Measurements from ENCODE around the gene SSH2. TPM values are rescaled to one million over a fixed set of nuclear protein-coding genes. Genes with fewer than 3 reads are reported as not detected.
A peak's percentile ranks its signal among the peaks of the same experiment; 100 is the strongest.

The SSH2 gene
- total and polyA plus RNA-seq, 9 of the 15 experiments (the other 6 are each of a cell fraction or from before 2014, with no cell fraction given) = 3.9 to 16.1 (median 10.2) TPM

GRCh38 chr17:29588562-29589411, 341.2 kb downstream of the SSH2 start (continued):
- TF ChIP-seq, protein P1, sequence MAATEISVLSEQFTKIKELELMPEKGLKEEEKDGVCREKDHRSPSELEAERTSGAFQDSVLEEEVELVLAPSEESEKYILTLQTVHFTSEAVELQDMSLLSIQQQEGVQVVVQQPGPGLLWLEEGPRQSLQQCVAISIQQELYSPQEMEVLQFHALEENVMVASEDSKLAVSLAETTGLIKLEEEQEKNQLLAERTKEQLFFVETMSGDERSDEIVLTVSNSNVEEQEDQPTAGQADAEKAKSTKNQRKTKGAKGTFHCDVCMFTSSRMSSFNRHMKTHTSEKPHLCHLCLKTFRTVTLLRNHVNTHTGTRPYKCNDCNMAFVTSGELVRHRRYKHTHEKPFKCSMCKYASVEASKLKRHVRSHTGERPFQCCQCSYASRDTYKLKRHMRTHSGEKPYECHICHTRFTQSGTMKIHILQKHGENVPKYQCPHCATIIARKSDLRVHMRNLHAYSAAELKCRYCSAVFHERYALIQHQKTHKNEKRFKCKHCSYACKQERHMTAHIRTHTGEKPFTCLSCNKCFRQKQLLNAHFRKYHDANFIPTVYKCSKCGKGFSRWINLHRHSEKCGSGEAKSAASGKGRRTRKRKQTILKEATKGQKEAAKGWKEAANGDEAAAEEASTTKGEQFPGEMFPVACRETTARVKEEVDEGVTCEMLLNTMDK (IDR thresholded peaks at IDR 0.05; ENCODE audit: borderline replicate concordance, insufficient read depth, low read depth, low read length, poor library complexity, severe bottlenecking) = no peak
- no peak for TF ChIP-seq ATF1 (CRISPR knock-in tag; IDR thresholded peaks at IDR 0.05)
- no peak for TF ChIP-seq ATF1 (tag; IDR thresholded peaks at IDR 0.05)
- TF ChIP-seq MTA1 (IDR thresholded peaks at IDR 0.05; ENCODE audit: borderline replicate concordance) = no peak
- TF ChIP-seq ID3 (CRISPR knock-in tag; IDR thresholded peaks at IDR 0.05) = no peak
- no peak for TF ChIP-seq ID3 (tag; IDR thresholded peaks at IDR 0.05)
- no peak for TF ChIP-seq MTF1 (CRISPR knock-in tag; IDR thresholded peaks at IDR 0.05; ENCODE audit: borderline replicate concordance)
- no peak for TF ChIP-seq RFX7 (CRISPR knock-in tag; IDR thresholded peaks at IDR 0.05)
- no peak for TF ChIP-seq NR3C1 (CRISPR knock-in tag; IDR thresholded peaks at IDR 0.05)
- TF ChIP-seq SREBF1 (IDR thresholded peaks at IDR 0.05; ENCODE audit: borderline replicate concordance, low read depth, low read length) = no peak
- no peak for TF ChIP-seq ILK (tag; IDR thresholded peaks at IDR 0.05; ENCODE audit: borderline replicate concordance, low read depth)
- TF ChIP-seq ZC3H4 (CRISPR knock-in tag; IDR thresholded peaks at IDR 0.05; ENCODE audit: borderline replicate concordance) = no peak
- no peak for TF ChIP-seq NR4A1 (CRISPR knock-in tag; IDR thresholded peaks at IDR 0.05)
- TF ChIP-seq NR4A1 (tag; IDR thresholded peaks at IDR 0.05) = no peak
- no peak for TF ChIP-seq CBX8 (IDR thresholded peaks at IDR 0.05; ENCODE audit: borderline replicate concordance, extremely low read depth, low read depth, low read length, poor library complexity, severe bottlenecking)
- no peak for TF ChIP-seq EP300 (IDR thresholded peaks at IDR 0.05; ENCODE audit: low read length)
- TF ChIP-seq SMAD4 (CRISPR knock-in tag; conservative IDR thresholded peaks at IDR 0.05) = no peak
- TF ChIP-seq ZNF77 (CRISPR knock-in tag; IDR thresholded peaks at IDR 0.05) = no peak
- no peak for TF ChIP-seq ETS2 (tag; IDR thresholded peaks at IDR 0.05; ENCODE audit: borderline replicate concordance, poor library complexity, severe bottlenecking)
- TF ChIP-seq SIN3A (IDR thresholded peaks at IDR 0.05; ENCODE audit: borderline replicate concordance in 2 of 2, control insufficient read depth in 1 of 2, low read depth in 2 of 2, low read length in 2 of 2) = peak in 1 of 2 experiments; percentile 7; a peak in 1 of 4 replicates
- no peak for TF ChIP-seq PCBP2 (IDR thresholded peaks at IDR 0.05; ENCODE audit: low read depth, low read length, poor library complexity, severe bottlenecking)
- peak in 1 of 2 experiments; percentile 85; a peak in 2 of 4 replicates for TF ChIP-seq UBTF (IDR thresholded peaks at IDR 0.05; ENCODE audit: borderline replicate concordance in 1 of 2, low read depth in 2 of 2, low read length in 2 of 2)
- TF ChIP-seq ZNF76 (CRISPR knock-in tag; IDR thresholded peaks at IDR 0.05; ENCODE audit: borderline replicate concordance) = no peak
